CD4-positive, alpha-beta T cell treated with Interferon gamma for 1 hour (primary cell): ENCODE measurements around the gene CSRP1.

ENCODE experiments used
- DNase-seq: peaks from one replicate; pipeline ENCODE4 v3.0.0-alpha.2; 2020

Gene CSRP1

GRCh38 chr1:201450721-201451291 lies 56.1 kb downstream of the CSRP1 start:
- no peak for DNase-seq

- no peak for DNase-seq
Observed at GRCh38 chr1:201448990-201449389, 57.9 kb downstream of the CSRP1 start.

GRCh38 chr1:201447903-201448871 lies 58.7 kb downstream of the CSRP1 start:
- DNase-seq: peak; percentile 30

GRCh38 chr1:201445310-201445709 lies 61.6 kb downstream of the CSRP1 start:
- DNase-seq: no peak

- no peak for DNase-seq
Observed at GRCh38 chr1:201444792-201445191, 62.1 kb downstream of the CSRP1 start.

- no peak for DNase-seq
Observed at GRCh38 chr1:201443747-201444146, 63.2 kb downstream of the CSRP1 start.

GRCh38 chr1:201436969-201437368 lies 70.0 kb downstream of the CSRP1 start:
- no peak for DNase-seq

- no peak for DNase-seq
Observed at GRCh38 chr1:201436393-201436792, 70.5 kb downstream of the CSRP1 start.

- no peak for DNase-seq
Observed at GRCh38 chr1:201434266-201434665, 72.7 kb downstream of the CSRP1 start.

GRCh38 chr1:201433609-201434008 lies 73.3 kb downstream of the CSRP1 start:
- DNase-seq: no peak
